ENCODE measurements around the gene METTL26.

METTL26 gene

DNA sequence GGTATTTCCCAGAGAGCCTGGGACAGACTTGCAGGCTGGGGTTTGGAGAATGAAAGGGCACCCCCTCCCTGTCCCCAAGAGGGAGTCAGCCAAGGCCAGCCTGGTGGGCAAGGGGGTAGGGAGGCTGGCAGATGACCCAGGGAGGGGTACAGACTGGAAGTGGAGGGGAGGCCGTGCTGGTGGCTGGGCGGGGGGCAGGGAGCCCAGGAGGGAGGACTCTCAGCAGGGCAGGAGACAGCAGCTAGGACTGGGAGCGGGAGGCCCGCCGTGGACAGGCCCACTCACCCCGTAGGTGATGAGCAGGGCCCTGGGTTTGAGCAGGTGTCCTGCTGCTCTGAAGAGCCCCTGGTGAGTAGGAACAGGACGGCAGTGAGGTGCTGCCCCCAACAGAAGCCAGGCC is 1.1 kb downstream of the METTL26 start:
- peak overlapping the region; percentile 92 for H3K4me3 ChIP-seq (ENCODE audit: low read length)
- H4K20me1 ChIP-seq (ENCODE audit: insufficient read depth, low read length): peaks cover 10% of the 10 kb centered on the region; the same call in 1 of the 2 replicates
- H3K4me1 ChIP-seq (ENCODE audit: low read length): peaks cover 20% of the 10 kb centered on the region

DNA sequence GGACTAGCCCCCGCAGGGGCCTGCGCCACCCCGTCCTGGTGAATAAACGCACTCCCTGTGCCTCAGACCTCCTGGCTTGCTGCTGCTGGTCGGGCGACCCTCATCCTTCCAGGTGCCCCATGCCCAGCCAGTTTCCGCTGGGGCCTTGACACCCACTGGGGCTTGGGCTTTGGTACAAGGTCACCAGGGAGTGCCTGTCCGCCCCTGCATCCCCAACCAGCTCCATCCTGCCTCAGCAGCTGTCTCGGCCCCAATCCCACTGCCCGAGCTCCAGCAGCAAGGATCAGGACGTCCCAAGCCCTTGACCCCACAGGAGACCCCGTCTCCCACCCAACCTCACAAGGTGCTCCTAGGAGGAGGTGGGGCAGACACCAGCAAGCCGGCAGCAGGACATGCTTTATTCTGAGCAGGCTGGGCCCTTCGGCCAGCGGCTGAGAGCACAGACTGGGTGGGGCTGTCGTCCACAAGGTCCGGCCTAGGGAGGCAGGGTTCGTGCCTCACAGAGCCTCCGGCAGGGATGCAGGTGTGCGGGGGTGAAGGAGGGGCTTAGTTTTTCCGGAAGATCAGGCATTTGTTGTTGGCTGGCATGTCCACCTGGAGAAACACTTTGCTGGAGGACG is 1.9 kb downstream of the METTL26 start:
- H3K4me3 ChIP-seq (ENCODE audit: low read length): no peak overlapping the region
- no peaks in the 10 kb centered on the region for H3K27me3 ChIP-seq (ENCODE audit: low read depth, low read length)
- H3K9me3 ChIP-seq (ENCODE audit: insufficient read depth, low read length): no peaks in the 10 kb centered on the region
- peaks cover 12% of the 10 kb centered on the region for H3K36me3 ChIP-seq (replicated peaks; ENCODE audit: low read depth, low read length)
- peaks cover 16% of the 10 kb centered on the region for H3K4me1 ChIP-seq (ENCODE audit: low read length)
- H3K4me2 ChIP-seq (ENCODE audit: low read length): no peak overlapping the region
- no peak overlapping the region for H3K27ac ChIP-seq (ENCODE audit: low read length)
- H3K9ac ChIP-seq (ENCODE audit: low read length): no peak overlapping the region
- H4K20me1 ChIP-seq (ENCODE audit: insufficient read depth, low read length): peaks cover 10% of the 10 kb centered on the region; the same call in 1 of the 2 replicates
- H3K79me2 ChIP-seq (ENCODE audit: low read length): peaks cover 16% of the 10 kb centered on the region
- H2AFZ ChIP-seq (ENCODE audit: low read depth, low read length): no peak overlapping the region
- TF ChIP-seq EZH2phosphoT487 (IDR thresholded peaks at IDR 0.05; ENCODE audit: low read depth) (no peak), CTCF (IDR thresholded peaks at IDR 0.05; ENCODE audit: low read depth, low read length) (no peak)

More for the DNA sequence above, 1.1 kb downstream of the METTL26 start:
- TF ChIP-seq EZH2phosphoT487 (IDR thresholded peaks at IDR 0.05; ENCODE audit: low read depth) (no peak), CTCF (IDR thresholded peaks at IDR 0.05; ENCODE audit: low read depth, low read length) (no peak)
- Histone ChIP-seq H3K9ac (ENCODE audit: low read length) (peak overlapping the region; percentile 92), H3K27me3 (ENCODE audit: low read depth, low read length) (no peaks in the 10 kb centered on the region), H3K4me2 (ENCODE audit: low read length) (peak overlapping the region; percentile 91), H2AFZ (ENCODE audit: low read depth, low read length) (no peak overlapping the region), H3K79me2 (ENCODE audit: low read length) (peaks cover 16% of the 10 kb centered on the region), H3K27ac (ENCODE audit: low read length) (no peak overlapping the region), H3K36me3 (replicated peaks; ENCODE audit: low read depth, low read length) (peaks cover 12% of the 10 kb centered on the region), H3K9me3 (ENCODE audit: insufficient read depth, low read length) (no peaks in the 10 kb centered on the region)

- Histone ChIP-seq H4K20me1 (ENCODE audit: insufficient read depth, low read length) (peaks cover 10% of the 10 kb centered on the region; the same call in 1 of the 2 replicates), H3K9me3 (ENCODE audit: insufficient read depth, low read length) (no peaks in the 10 kb centered on the region), H3K36me3 (replicated peaks; ENCODE audit: low read depth, low read length) (peaks cover 12% of the 10 kb centered on the region), H3K9ac (ENCODE audit: low read length) (no peak overlapping the region), H3K27ac (ENCODE audit: low read length) (no peak overlapping the region), H3K79me2 (ENCODE audit: low read length) (peaks cover 16% of the 10 kb centered on the region), H3K4me1 (ENCODE audit: low read length) (peaks cover 10% of the 10 kb centered on the region), H3K4me3 (ENCODE audit: low read length) (no peak overlapping the region), H3K27me3 (ENCODE audit: low read depth, low read length) (no peaks in the 10 kb centered on the region), H3K4me2 (ENCODE audit: low read length) (no peak overlapping the region), H2AFZ (ENCODE audit: low read depth, low read length) (no peak overlapping the region)
- no peak for TF ChIP-seq EZH2phosphoT487 (IDR thresholded peaks at IDR 0.05; ENCODE audit: low read depth)
These were observed 2.6 kb downstream of the METTL26 start for GRCh38 chr16:633336-634050.

DNA sequence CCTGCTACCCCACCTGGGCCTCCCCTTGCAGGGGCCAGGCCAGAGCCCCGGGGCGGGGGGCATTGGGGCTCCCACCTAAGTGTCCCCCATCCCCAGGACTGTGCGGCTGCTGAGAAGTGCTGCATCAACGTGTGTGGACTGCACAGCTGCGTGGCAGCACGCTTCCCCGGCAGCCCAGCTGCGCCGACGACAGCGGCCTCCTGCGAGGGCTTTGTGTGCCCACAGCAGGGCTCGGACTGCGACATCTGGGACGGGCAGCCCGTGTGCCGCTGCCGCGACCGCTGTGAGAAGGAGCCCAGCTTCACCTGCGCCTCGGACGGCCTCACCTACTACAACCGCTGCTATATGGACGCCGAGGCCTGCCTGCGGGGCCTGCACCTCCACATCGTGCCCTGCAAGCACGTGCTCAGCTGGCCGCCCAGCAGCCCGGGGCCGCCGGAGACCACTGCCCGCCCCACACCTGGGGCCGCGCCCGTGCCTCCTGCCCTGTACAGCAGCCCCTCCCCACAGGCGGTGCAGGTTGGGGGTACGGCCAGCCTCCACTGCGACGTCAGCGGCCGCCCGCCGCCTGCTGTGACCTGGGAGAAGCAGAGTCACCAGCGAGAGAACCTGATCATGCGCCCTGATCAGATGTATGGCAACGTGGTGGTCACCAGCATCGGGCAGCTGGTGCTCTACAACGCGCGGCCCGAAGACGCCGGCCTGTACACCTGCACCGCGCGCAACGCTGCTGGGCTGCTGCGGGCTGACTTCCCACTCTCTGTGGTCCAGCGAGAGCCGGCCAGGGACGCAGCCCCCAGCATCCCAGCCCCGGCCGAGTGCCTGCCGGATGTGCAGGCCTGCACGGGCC is 3.4 kb downstream of the METTL26 start:
- H3K9ac ChIP-seq (ENCODE audit: low read length): no peak overlapping the region
- TF ChIP-seq CTCF (IDR thresholded peaks at IDR 0.05; ENCODE audit: low read depth, low read length) (no peak), EZH2phosphoT487 (IDR thresholded peaks at IDR 0.05; ENCODE audit: low read depth) (no peak)
- H3K4me2 ChIP-seq (ENCODE audit: low read length): no peak overlapping the region
- no peak overlapping the region for H2AFZ ChIP-seq (ENCODE audit: low read depth, low read length)
- H3K36me3 ChIP-seq (replicated peaks; ENCODE audit: low read depth, low read length): peaks cover 12% of the 10 kb centered on the region
- no peak overlapping the region for H3K27ac ChIP-seq (ENCODE audit: low read length)
- H4K20me1 ChIP-seq (ENCODE audit: insufficient read depth, low read length): peaks cover 10% of the 10 kb centered on the region; the same call in 1 of the 2 replicates
- H3K4me1 ChIP-seq (ENCODE audit: low read length): peaks cover 10% of the 10 kb centered on the region
- H3K79me2 ChIP-seq (ENCODE audit: low read length): peaks cover 16% of the 10 kb centered on the region
- H3K9me3 ChIP-seq (ENCODE audit: insufficient read depth, low read length): no peaks in the 10 kb centered on the region
- H3K27me3 ChIP-seq (ENCODE audit: low read depth, low read length): no peaks in the 10 kb centered on the region
- H3K4me3 ChIP-seq (ENCODE audit: low read length): no peak overlapping the region
